CD4-positive, alpha-beta T cell treated with Interleukin-17A for 1 hour (primary cell): ENCODE results near the gene CDC26.
"Not testable (repeated sequence)": the region's sequence is repeated elsewhere in the genome, so short reads cannot be mapped to it uniquely, and the experiment has no call there.

Experiments
- DNase-seq: peaks from one replicate; pipeline ENCODE4 v3.0.0-alpha.2; 2020

Gene CDC26

DNA sequence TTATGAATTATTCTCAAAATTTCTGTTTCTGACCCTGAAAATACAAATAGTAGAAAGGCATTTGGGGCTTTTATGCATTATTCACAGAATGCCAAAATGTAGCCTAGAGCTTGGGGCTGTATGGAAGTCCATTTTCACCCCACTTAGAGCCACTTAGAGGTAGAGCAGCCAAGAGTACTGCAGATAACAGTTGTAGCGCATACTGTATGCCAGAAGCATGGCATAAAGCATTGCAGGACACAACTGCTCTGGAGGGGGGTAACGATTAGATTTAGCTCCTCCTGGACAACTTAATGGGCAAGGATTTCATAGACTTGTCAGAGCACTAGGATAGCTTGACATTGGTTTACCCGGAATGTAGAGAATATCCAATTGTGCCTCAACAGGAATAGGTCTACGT, 38.3 kb downstream of the CDC26 start:
- DNase-seq: no peak

GRCh38 chr9:113235701-113236255, 39.6 kb downstream of the CDC26 start:
- not testable (repeated sequence) for DNase-seq

- no peak for DNase-seq
These were observed 43.7 kb downstream of the CDC26 start for GRCh38 chr9:113231701-113232100.

DNA sequence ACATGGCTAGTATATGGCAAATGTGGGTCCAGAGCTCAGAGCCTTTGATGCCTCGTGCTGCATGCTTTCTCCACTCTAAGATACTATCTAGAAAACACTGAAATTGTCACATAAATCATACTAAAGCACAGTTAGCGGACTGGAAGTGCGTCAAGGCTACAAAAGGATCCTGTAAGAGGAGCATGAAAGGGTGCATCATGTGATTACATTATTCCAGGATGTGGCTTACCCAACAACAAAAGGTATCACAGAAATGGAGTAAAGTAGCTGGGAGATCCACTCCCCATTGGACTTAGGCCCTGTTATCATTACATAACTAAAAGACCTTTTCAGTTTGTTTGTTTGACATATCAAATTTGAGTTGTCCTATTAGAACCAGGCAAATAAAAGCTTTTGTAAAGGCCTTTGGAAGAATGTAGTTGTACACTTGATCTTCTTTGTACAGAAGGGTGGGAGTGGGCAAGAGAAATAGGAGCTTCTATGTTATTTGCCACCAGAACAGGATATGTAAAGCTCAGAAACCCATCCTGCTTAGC, 47.2 kb downstream of the CDC26 start:
- no peak for DNase-seq

DNA sequence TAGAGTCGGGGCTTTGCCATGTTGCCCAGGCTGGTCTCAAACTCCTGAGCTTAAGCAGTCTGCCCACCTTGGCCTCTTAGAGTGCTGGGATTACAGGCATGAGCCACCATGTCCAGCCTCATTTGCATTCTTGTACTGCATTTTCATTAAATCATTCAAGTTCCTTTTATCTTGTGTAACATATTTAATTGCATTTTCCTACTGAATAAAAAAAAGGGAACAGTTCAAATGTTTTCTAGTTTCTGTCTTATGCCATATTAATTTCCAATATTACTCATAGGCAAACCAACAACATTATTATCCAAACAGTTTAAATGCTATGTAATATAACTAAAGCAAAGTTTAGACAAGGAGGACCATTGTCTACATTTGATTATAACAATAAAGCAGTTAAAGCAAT, 47.9 kb downstream of the CDC26 start:
- no peak for DNase-seq

GRCh38 chr9:113223963-113224362, 51.4 kb downstream of the CDC26 start:
- no peak for DNase-seq

DNA sequence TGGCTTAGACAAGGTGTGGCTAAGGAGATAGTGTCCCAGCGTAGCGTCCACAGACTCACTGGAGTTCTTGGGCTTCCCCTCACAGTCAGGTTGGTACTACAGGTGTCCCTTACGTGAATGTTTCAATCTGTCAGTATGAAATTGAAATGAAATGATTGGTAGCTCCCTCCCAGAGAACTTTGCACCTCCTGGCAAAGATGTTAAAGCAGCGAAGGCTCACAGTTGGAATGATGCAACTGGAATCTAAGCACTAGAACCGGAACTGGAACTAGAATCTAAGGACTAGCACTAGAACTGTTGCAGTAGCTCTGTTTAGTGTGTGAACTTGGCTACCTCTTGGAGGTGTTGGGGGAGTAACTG, 52.9 kb downstream of the CDC26 start:
- DNase-seq: no peak

DNA sequence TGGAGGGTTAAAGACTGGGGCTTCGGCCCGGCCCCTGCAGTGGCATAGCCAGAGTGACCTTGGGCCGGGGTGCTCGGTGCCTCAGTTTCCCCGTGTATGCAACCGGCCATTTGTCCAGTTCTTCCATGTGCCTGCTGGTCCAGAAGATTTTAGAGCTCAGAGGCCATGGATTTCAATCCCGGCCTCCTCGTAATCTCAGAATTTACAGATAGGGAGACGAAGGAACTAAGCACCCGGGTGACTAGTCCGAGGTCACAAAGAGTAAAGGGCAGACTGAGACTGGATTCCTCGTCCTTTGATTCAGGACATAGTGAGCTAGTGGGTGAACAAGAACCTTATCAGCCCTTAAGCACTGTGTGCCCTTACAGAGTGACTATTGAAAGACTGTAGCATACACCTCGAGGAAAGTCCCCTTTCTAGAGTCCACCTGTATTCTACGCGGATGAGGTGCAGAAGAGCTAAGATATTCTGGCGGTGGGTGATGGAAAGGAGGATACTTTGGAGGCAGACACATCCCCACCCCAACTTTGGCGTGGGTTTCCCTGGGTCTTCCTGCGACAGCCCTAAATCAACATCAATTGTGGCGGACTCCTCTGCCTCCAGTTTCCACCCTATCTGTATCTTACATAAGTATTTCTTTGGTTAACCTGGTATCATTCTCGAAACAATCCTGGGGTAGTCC, 53.4 kb downstream of the CDC26 start:
- peak; percentile 1 for DNase-seq

DNA sequence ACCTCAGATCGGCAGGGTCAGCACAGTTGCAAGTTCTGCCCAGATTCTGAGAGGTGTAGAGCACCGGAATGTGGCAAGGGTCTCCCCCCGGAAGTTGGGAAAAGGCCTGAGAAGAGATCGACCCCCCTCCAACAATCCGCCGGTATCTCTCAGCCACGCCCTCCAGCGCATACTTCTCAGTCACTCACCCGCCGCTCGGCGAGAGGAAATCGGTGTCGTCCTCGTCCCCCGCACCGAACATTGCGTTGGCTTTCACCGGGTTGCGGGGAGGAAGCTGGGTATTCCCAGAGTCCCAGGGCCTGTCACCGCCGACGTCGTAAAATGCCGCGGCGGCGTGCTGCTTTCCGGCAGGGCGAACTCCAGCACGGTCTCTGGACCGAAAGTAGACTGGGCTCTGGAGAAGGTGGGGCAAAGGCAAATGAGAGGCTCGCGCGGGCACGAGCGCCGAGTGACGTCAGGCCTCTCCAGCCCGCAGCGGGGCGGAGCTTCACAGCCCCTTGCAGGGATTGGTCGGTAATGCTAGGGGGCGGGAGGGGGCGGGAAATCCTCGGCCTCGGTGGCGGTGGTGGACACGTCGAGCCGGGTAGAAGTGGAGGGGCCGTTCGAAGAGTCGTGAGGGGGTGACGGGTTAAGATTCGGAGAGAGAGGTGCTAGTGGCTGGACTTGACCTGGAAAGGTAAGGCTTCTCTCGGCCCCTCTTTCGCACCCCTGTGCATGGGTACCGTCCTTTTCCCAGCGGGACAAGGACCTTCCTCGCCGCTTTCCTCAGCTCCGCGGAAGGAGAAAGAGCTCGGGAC, 54.2 kb downstream of the CDC26 start, which contains the start of the genes FKBP15 and SLC31A1:
FKBP15 (minus strand) TSS at position 275 of the 797 bp plus-strand sequence; CDS start at position 241, 34 bp downstream.
SLC31A1 (plus strand) TSS at position 542 of the 797 bp plus-strand sequence. CDS start 34,605 bp downstream, outside the sequence.
- DNase-seq: peak; percentile 98

- DNase-seq: peak; percentile 29
These were observed 54.8 kb downstream of the CDC26 start for GRCh38 chr9:113220467-113221002.

DNA sequence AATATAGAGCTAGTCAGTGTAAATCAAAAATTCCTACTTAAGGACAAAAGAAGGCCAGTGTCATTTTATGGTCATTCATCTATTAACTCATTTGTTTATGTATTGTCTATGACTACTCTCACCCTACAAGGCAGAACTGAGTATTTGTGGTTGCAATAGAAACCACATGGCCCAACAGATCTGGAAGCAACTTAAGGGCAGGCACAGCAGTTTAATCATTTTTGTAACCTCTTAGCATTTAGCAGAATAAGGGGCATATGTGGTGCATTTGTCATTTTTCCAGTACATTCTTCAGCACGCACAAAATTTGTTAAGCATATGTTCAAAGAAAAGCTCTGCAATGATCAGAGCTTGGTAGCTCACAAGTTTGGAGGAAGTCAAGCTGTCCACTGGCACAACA, 55.4 kb downstream of the CDC26 start:
- peak; percentile 48 for DNase-seq

- peak; percentile 2 for DNase-seq
These were observed 56.0 kb downstream of the CDC26 start for GRCh38 chr9:113219186-113219936.
